ENCODE data around the gene TMEM219. TPM values are rescaled to one million over a fixed set of nuclear protein-coding genes. Genes with fewer than 3 reads are reported as not detected.

The TMEM219 gene
- total and polyA plus RNA-seq, 10 of the 15 experiments (the other 5 are each of a cell fraction or from before 2014, with no cell fraction given) = 33.6 to 74.6 (median 56.5) TPM

DNA sequence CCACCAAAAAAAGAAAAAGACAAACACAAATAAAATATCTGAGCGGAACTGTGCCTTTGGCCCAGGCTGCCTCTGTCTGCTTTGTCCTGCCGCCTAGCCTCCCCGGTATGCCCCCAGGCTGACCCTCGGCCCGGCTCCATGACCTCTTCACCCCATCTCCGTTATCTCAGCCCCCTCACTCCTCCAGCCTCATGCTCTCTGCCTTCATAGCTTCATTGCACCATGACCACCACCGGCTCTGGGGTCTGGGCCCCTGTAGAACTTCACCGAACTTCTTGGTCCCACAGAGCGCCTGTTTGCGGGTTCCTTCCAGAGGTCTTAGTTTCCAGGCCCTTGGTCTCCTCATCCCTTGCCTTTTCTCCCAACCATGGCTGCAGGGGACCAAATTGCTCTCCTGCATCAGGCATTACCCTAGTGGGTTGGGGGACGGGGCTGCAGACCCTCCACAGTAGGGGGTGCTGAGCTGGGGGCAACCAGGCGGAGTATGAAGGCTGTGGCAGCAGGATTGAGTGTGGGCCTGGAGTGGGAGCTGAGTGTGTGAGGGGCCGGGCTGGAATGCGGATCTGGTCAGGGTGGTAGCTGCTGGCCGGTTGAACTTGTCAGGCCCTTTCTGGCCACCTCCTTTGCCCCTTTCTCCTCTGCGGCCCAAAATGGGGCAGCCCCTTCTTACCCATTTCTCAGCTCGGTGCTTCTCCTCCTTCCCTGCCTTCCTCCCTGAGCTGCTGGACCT, 26.6 kb downstream of the TMEM219 start:
- Histone ChIP-seq H3K79me2 (ENCODE audit: control insufficient read depth, insufficient read depth, low read length) (no peaks in the 10 kb centered on the region), H3K27me3 (replicated peaks in 1 of 2; ENCODE audit: control insufficient read depth in 2 of 2, insufficient read depth in 2 of 2, low read length in 1 of 2) (no peaks in the 10 kb centered on the region), H3K27ac (ENCODE audit: control insufficient read depth, insufficient read depth) (no peak overlapping the region), H3K4me1 (ENCODE audit: control insufficient read depth, insufficient read depth, low read length) (no peaks in the 10 kb centered on the region), H4K20me1 (ENCODE audit: control insufficient read depth, insufficient read depth) (no peaks in the 10 kb centered on the region), H2AFZ (ENCODE audit: control insufficient read depth, low read depth, low read length) (no peak overlapping the region), H3K9me3 (replicated peaks; ENCODE audit: control insufficient read depth, insufficient read depth, low read length) (no peaks in the 10 kb centered on the region), H3K4me3 (no peak overlapping the region), H3K9ac (ENCODE audit: control insufficient read depth, insufficient read depth, low read length) (no peak overlapping the region), H3K4me2 (ENCODE audit: control insufficient read depth, insufficient read depth) (no peak overlapping the region), H3K36me3 (ENCODE audit: control insufficient read depth in 2 of 2, insufficient read depth in 2 of 2, low read length in 1 of 2) (peaks cover 16 to 41% of the 10 kb centered on the region in 2 experiments; a peak in 3 of 4 replicates)
- no peak for FAIRE-seq
- no peak for ATAC-seq
- TF ChIP-seq SMAD5 (IDR thresholded peaks at IDR 0.05; ENCODE audit: low read depth) (no peak), POLR2AphosphoS2 (IDR thresholded peaks at IDR 0.05; ENCODE audit: low read depth, low read length) (no peak), ZNF217 (IDR thresholded peaks at IDR 0.05) (no peak), NFYB (IDR thresholded peaks at IDR 0.05; ENCODE audit: insufficient read depth, low read depth, low read length) (no peak), CREM (IDR thresholded peaks at IDR 0.05; ENCODE audit: low read depth) (no peak), TBL1XR1 (IDR thresholded peaks at IDR 0.05; ENCODE audit: low read depth, low read length) (no peak), ESRRA (IDR thresholded peaks at IDR 0.05; ENCODE audit: low read length) (no peak), POLR2AphosphoS5 (IDR thresholded peaks at IDR 0.05; ENCODE audit: low read length) (no peak), MEF2A (IDR thresholded peaks at IDR 0.05; ENCODE audit: insufficient read depth, low read depth, low read length) (no peak)
- TF ChIP-seq, protein P1, sequence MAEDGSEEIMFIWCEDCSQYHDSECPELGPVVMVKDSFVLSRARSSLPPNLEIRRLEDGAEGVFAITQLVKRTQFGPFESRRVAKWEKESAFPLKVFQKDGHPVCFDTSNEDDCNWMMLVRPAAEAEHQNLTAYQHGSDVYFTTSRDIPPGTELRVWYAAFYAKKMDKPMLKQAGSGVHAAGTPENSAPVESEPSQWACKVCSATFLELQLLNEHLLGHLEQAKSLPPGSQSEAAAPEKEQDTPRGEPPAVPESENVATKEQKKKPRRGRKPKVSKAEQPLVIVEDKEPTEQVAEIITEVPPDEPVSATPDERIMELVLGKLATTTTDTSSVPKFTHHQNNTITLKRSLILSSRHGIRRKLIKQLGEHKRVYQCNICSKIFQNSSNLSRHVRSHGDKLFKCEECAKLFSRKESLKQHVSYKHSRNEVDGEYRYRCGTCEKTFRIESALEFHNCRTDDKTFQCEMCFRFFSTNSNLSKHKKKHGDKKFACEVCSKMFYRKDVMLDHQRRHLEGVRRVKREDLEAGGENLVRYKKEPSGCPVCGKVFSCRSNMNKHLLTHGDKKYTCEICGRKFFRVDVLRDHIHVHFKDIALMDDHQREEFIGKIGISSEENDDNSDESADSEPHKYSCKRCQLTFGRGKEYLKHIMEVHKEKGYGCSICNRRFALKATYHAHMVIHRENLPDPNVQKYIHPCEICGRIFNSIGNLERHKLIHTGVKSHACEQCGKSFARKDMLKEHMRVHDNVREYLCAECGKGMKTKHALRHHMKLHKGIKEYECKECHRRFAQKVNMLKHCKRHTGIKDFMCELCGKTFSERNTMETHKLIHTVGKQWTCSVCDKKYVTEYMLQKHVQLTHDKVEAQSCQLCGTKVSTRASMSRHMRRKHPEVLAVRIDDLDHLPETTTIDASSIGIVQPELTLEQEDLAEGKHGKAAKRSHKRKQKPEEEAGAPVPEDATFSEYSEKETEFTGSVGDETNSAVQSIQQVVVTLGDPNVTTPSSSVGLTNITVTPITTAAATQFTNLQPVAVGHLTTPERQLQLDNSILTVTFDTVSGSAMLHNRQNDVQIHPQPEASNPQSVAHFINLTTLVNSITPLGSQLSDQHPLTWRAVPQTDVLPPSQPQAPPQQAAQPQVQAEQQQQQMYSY (CRISPR knock-in tag; IDR thresholded peaks at IDR 0.05) = no peak
- TF ChIP-seq, protein P2, sequence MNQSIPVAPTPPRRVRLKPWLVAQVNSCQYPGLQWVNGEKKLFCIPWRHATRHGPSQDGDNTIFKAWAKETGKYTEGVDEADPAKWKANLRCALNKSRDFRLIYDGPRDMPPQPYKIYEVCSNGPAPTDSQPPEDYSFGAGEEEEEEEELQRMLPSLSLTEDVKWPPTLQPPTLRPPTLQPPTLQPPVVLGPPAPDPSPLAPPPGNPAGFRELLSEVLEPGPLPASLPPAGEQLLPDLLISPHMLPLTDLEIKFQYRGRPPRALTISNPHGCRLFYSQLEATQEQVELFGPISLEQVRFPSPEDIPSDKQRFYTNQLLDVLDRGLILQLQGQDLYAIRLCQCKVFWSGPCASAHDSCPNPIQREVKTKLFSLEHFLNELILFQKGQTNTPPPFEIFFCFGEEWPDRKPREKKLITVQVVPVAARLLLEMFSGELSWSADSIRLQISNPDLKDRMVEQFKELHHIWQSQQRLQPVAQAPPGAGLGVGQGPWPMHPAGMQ (IDR thresholded peaks at IDR 0.05; ENCODE audit: borderline replicate concordance) = no peak
- TF ChIP-seq, protein P3, sequence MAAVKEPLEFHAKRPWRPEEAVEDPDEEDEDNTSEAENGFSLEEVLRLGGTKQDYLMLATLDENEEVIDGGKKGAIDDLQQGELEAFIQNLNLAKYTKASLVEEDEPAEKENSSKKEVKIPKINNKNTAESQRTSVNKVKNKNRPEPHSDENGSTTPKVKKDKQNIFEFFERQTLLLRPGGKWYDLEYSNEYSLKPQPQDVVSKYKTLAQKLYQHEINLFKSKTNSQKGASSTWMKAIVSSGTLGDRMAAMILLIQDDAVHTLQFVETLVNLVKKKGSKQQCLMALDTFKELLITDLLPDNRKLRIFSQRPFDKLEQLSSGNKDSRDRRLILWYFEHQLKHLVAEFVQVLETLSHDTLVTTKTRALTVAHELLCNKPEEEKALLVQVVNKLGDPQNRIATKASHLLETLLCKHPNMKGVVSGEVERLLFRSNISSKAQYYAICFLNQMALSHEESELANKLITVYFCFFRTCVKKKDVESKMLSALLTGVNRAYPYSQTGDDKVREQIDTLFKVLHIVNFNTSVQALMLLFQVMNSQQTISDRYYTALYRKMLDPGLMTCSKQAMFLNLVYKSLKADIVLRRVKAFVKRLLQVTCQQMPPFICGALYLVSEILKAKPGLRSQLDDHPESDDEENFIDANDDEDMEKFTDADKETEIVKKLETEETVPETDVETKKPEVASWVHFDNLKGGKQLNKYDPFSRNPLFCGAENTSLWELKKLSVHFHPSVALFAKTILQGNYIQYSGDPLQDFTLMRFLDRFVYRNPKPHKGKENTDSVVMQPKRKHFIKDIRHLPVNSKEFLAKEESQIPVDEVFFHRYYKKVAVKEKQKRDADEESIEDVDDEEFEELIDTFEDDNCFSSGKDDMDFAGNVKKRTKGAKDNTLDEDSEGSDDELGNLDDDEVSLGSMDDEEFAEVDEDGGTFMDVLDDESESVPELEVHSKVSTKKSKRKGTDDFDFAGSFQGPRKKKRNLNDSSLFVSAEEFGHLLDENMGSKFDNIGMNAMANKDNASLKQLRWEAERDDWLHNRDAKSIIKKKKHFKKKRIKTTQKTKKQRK (IDR thresholded peaks at IDR 0.05; ENCODE audit: low read depth, low read length) = no peak
- POLR2A ChIA-PET = interaction anchor here (0.6 to 1.3 kb wide), 2 partner anchors 11 to 26 kb away, joined by 3 read pairs; partner anchors contain the start of gene TMEM219
- BruUV-seq (replicated peaks) = no TSS peak
- intact Hi-C loops (cut with micrococcal nuclease; ENCODE audit: unreplicated experiment) (no loop called here), in situ Hi-C loops (cut with MboI) (no loop called here)
- DNase-seq (ENCODE audit: low read depth, low spot score) = no peak
- CTCF ChIA-PET = interaction anchor here (1.1 kb wide), 1 partner anchor 12 kb away, joined by 4 read pairs; no protein-coding TSS in a partner anchor
- WGBS (ENCODE audit: insufficient coverage, insufficient replicate concordance, low lambda C conversion rate, missing lambda C conversion rate) = 94% methylated on average over 17 of the region's 17 CpGs
- RAD21 ChIA-PET (ENCODE audit: unreplicated experiment) = no interaction called here
- SMC1A ChIA-PET (ENCODE audit: uncharacterized antibody, unreplicated experiment) = no interaction called here

Measured in GM12878 (cell line).